ENCODE data around the gene HPCA. TPM values are rescaled to one million over a fixed set of nuclear protein-coding genes. Genes with fewer than 3 reads are reported as not detected.
A peak's percentile ranks its signal among the peaks of the same experiment; 100 is the strongest.

Gene HPCA
- total and polyA plus RNA-seq, 2 donors (not counting 3 experiments of a cell fraction or from before 2014, with no cell fraction given): not detected

- CTCF ChIA-PET: interaction anchor here (0.6 to 6.0 kb wide), 21 partner anchors 8 to 216 kb away, joined by 3 to 175 read pairs (median 4); partner anchors contain the start of genes AZIN2 and HPCA
- Histone ChIP-seq H3K36me3 (ENCODE audit: control insufficient read depth in 2 of 2, extremely low read depth in 1 of 2, insufficient read depth in 2 of 2, low read length in 2 of 2) (no peaks in the 10 kb centered on the region), H3K27ac (ENCODE audit: insufficient read depth, low read depth, low read length) (no peak overlapping the region), H4K20me1 (replicated peaks; ENCODE audit: control insufficient read depth, extremely low read depth, insufficient read depth, low read length) (no peaks in the 10 kb centered on the region), H3K9me1 (replicated peaks; ENCODE audit: control insufficient read depth, extremely low read depth, insufficient read depth, low read length) (no peaks in the 10 kb centered on the region), H3K4me3 (replicated peaks in 1 of 3; ENCODE audit: insufficient read depth in 1 of 3, low read depth in 1 of 3, low read length in 3 of 3) (no peak overlapping the region), H3K9me3 (replicated peaks; ENCODE audit: control insufficient read depth, insufficient read depth, low read length) (no peaks in the 10 kb centered on the region), H2AFZ (ENCODE audit: low read depth, low read length) (no peak overlapping the region), H3K9ac (replicated peaks; ENCODE audit: extremely low read depth, insufficient read depth, low read length) (no peak overlapping the region), H3K27me3 (ENCODE audit: control insufficient read depth in 2 of 2, insufficient read depth in 2 of 2, low read length in 2 of 2) (peaks cover 6 to 9% of the 10 kb centered on the region in 2 experiments), H3K4me2 (ENCODE audit: insufficient read depth, low read length) (no peak overlapping the region), H3K79me2 (ENCODE audit: control insufficient read depth, insufficient read depth, low read length) (no peaks in the 10 kb centered on the region), H3K4me1 (ENCODE audit: control insufficient read depth, extremely low read depth, insufficient read depth, low read length) (no peaks in the 10 kb centered on the region)
- peak; percentile 58 for DNase-seq (ENCODE audit: low read depth, low spot score)
- BruUV-seq (replicated peaks): no TSS peak
- intact Hi-C loops (cut with micrococcal nuclease): loop anchor here (1.0 to 2.0 kb wide), 5 partner anchors 56 to 210 kb away; no protein-coding TSS in a partner anchor
- TF ChIP-seq EZH2 (IDR thresholded peaks at IDR 0.05; ENCODE audit: borderline replicate concordance, low read depth, low read length, severe bottlenecking): no peak
- peak; percentile 89 to 99 for TF ChIP-seq CTCF (IDR thresholded peaks at IDR 0.05; ENCODE audit: extremely low read depth in 1 of 2, insufficient read depth in 1 of 2, low read depth in 1 of 2, low read length in 2 of 2)
- POLR2A ChIA-PET: interaction anchor here (0.6 kb wide), 2 partner anchors 27 to 33 kb away, joined by 4 to 7 read pairs; no protein-coding TSS in a partner anchor
- FAIRE-seq: peak; percentile 67
- dilution Hi-C loops (cut with MboI; ENCODE audit: extremely low pct_ligation_motif_present, low sequenced_read_pairs): no loop called here
Measured at GRCh38 chr1:32876341-32877210, 9.7 kb upstream of the HPCA start.

Data from endothelial cell of umbilical vein (primary cell).